ENCODE measurements around the gene TMPRSS4. TPM values are rescaled to one million over a fixed set of nuclear protein-coding genes. Genes with fewer than 3 reads are reported as not detected.

TMPRSS4 gene
- total RNA-seq, 1 donor from 2014 or later, result 12.1 TPM

DNA sequence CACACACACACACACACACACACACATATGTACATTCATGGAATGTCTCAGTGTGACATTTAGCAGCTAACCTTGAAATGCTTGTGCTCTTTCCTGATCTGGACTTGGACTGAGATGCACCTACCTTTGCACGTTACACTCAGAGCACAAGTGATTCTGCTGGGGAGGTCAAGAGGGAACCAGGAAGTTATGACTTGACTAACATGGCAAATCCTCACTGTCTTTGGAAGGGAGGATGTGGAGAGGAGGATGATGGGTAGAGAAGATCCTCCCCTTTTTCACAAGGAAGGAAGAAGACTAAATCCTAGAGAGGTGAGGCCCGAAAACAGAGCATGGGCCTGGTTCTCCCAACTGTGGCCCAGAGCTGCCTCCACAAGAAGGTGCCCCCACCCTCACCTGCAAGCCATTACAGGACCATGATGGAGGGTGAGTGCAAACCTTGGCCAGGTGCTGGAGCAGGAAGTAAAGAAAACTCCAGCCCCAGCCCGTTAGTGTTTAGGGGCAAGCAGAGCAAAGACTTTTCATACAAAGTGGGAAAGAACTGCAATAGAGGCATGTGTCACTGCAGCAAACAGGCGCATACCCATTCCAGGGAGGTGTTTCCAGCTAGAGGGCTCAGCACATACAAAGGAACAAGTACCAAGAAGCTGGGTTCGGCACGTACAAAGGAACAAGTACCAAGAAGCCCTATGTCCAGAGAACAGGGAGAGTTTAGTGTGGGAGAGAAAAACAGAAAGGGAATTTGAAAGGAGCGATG is 49.4 kb downstream of the TMPRSS4 start:
- Mint-ChIP-seq H3K9me3 (ENCODE audit: low read depth) (no peaks in the 10 kb centered on the region), H3K4me1 (ENCODE audit: low read depth) (no peaks in the 10 kb centered on the region), H3K4me3 (ENCODE audit: low read depth) (no peak overlapping the region), H3K27me3 (peaks cover 17% of the 10 kb centered on the region), H3K27ac (no peak overlapping the region), H3K36me3 (ENCODE audit: insufficient read depth) (no peaks in the 10 kb centered on the region)
- DNase-seq (ENCODE audit: low spot score, unreplicated experiment), result no peak
- TF ChIP-seq CTCF (IDR thresholded peaks at IDR 0.05; ENCODE audit: unreplicated experiment), result no peak

- Mint-ChIP-seq H3K27me3 (peaks cover 21% of the 10 kb centered on the region), H3K4me3 (ENCODE audit: low read depth) (no peak overlapping the region), H3K9me3 (ENCODE audit: low read depth) (no peaks in the 10 kb centered on the region), H3K27ac (no peak overlapping the region), H3K4me1 (ENCODE audit: low read depth) (no peaks in the 10 kb centered on the region), H3K36me3 (ENCODE audit: insufficient read depth) (no peaks in the 10 kb centered on the region)
- DNase-seq (ENCODE audit: low spot score, unreplicated experiment), result no peak
- no peak for TF ChIP-seq CTCF (IDR thresholded peaks at IDR 0.05; ENCODE audit: unreplicated experiment)
Measured at GRCh38 chr11:118128310-118128709, 51.4 kb downstream of the TMPRSS4 start.

DNA sequence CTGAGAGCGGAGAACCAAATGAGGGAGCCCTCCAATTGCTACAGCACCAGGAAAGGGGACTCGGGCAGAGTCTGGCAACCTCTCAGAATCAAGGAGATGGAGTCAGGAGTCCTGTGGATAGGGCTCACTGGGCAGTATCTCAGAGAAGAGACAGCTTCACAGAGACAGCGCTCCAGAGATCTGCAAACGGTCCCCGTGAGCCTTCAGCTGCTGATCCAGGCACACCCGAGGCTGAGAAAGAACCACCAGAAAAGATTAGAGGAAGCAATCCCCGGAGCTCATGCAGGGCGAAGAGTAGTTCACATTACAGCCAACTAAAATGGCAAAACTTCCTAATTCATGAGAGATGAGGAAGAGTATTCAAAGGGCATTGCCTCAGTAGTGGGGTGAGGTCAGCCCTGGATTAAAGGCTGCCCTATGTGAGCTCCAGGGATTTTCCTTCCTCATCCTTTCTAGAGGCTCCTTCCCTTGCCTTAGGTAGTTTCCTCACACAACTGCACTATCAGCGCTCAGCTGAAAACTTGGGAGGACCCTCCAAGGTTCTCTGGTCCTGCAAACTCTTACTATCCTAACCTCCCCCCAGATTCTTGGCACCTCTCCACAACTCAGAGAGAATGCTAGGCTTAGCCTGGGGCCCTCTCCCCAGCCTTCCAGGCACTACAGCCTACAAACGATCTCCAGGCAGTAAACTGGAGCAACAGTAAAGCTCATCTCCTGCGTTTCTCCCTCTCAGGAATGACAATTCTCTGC is 52.0 kb downstream of the TMPRSS4 start:
- DNase-seq (ENCODE audit: low spot score, unreplicated experiment), result no peak
- H3K27ac Mint-ChIP-seq, result no peak overlapping the region
- no peak overlapping the region for H3K4me3 Mint-ChIP-seq (ENCODE audit: low read depth)
- no peak for TF ChIP-seq CTCF (IDR thresholded peaks at IDR 0.05; ENCODE audit: unreplicated experiment)
- no peaks in the 10 kb centered on the region for H3K4me1 Mint-ChIP-seq (ENCODE audit: low read depth)
- no peaks in the 10 kb centered on the region for H3K9me3 Mint-ChIP-seq (ENCODE audit: low read depth)
- H3K27me3 Mint-ChIP-seq, result peaks cover 23% of the 10 kb centered on the region
- no peaks in the 10 kb centered on the region for H3K36me3 Mint-ChIP-seq (ENCODE audit: insufficient read depth)

- no peak for DNase-seq (ENCODE audit: low spot score, unreplicated experiment)
- H3K27ac Mint-ChIP-seq, result no peak overlapping the region
- TF ChIP-seq CTCF (IDR thresholded peaks at IDR 0.05; ENCODE audit: unreplicated experiment), result no peak
- no peaks in the 10 kb centered on the region for H3K9me3 Mint-ChIP-seq (ENCODE audit: low read depth)
- H3K36me3 Mint-ChIP-seq (ENCODE audit: insufficient read depth), result no peaks in the 10 kb centered on the region
- peaks cover 30% of the 10 kb centered on the region for H3K27me3 Mint-ChIP-seq
- no peak overlapping the region for H3K4me3 Mint-ChIP-seq (ENCODE audit: low read depth)
- H3K4me1 Mint-ChIP-seq (ENCODE audit: low read depth), result no peaks in the 10 kb centered on the region
Measured at GRCh38 chr11:118129471-118130172, 52.7 kb downstream of the TMPRSS4 start.

All from progenitor cell of endocrine pancreas (in vitro differentiated cells).